ENCODE measurements around the gene TSPAN4. TPM values are rescaled to one million over a fixed set of nuclear protein-coding genes. Genes with fewer than 3 reads are reported as not detected.
A peak's percentile ranks its signal among the peaks of the same experiment; 100 is the strongest.

TSPAN4 gene, protein sequence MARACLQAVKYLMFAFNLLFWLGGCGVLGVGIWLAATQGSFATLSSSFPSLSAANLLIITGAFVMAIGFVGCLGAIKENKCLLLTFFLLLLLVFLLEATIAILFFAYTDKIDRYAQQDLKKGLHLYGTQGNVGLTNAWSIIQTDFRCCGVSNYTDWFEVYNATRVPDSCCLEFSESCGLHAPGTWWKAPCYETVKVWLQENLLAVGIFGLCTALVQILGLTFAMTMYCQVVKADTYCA
- total RNA-seq, result 100 to 1,000 TPM in 5 of 7 donors, 10 to 100 TPM in 2; 91.3 to 140 (median 122) TPM
- polyA plus RNA-seq, result 10 to 100 TPM; 32.1 to 67.4 (median 52.1) TPM
- long read RNA-seq, donor 1, transcript TSPAN4-207 (8 exons, 1,025 nt), result minor isoform, 5 of 101 reads
- long read RNA-seq, donor 1, transcript TSPAN4-203 (9 exons, 1,423 nt), result minor isoform, 6 of 101 reads
- long read RNA-seq, donor 1, transcript TSPAN4-205 (9 exons, 1,426 nt), result major isoform, 20 of 101 reads
- long read RNA-seq, donor 1, partial matches to known transcripts, result 59 of 101 reads
- long read RNA-seq, donor 1, other reads (novel, unspliced or antisense), result 0 of 101 reads
- long read RNA-seq, donor 2, transcript TSPAN4-205 (9 exons, 1,426 nt), result major isoform, 15 of 36 reads
- long read RNA-seq, donor 2, transcript TSPAN4-203 (9 exons, 1,423 nt), result minor isoform, 8 of 36 reads
- long read RNA-seq, donor 2, partial matches to known transcripts, result 7 of 36 reads
- long read RNA-seq, donor 2, other reads (novel, unspliced or antisense), result 0 of 36 reads

- peak within 1 kb of the TSS; percentile 91 to 100 (median 98) for H3K4me3 ChIP-seq
These were observed at the start of gene TSPAN4, which contains the start of gene POLR2L for GRCh38 chr11:842370-843002. TSS of gene TSPAN4 (plus strand) at chr11:842852. CDS start at chr11:850305, 7,453 bp downstream. TSS of gene POLR2L (minus strand) at chr11:842529. CDS start at chr11:842508, 21 bp downstream.

DNA sequence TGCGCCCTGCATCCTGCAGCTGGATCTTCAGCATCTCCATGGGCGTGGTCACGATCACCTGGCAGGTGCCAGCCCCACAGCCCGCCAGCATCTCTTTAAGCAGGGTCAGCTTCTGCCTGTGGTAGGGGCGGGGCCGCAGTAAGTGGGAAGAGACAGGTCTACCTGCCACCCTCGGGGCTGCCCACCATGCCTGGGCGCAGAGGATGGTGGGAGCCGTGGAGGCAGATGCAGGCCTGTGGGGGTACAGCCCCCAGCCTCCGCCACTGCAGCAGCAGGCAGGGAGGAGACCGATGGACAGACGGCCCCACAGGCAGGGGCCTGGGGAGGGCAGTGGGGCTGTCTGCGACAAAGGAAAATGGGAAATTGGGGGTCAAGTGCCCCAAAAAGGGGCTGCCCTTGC, 49.8 kb upstream of the TSPAN4 start:
- Histone ChIP-seq H3K36me3 (peaks cover 0 to 42% (median 25%) of the 10 kb centered on the region in 6 donors), H3K9me3 (no peaks in the 10 kb centered on the region), H3K27ac (no peak overlapping the region), H3K27me3 (replicated peaks in 1 of 7) (peaks cover 0 to 32% (median 26%) of the 10 kb centered on the region in 7 donors), H3K4me1 (peaks cover 15 to 63% (median 46%) of the 10 kb centered on the region in 6 donors), H3K4me3 (no peak overlapping the region)
- TF ChIP-seq, protein P1, sequence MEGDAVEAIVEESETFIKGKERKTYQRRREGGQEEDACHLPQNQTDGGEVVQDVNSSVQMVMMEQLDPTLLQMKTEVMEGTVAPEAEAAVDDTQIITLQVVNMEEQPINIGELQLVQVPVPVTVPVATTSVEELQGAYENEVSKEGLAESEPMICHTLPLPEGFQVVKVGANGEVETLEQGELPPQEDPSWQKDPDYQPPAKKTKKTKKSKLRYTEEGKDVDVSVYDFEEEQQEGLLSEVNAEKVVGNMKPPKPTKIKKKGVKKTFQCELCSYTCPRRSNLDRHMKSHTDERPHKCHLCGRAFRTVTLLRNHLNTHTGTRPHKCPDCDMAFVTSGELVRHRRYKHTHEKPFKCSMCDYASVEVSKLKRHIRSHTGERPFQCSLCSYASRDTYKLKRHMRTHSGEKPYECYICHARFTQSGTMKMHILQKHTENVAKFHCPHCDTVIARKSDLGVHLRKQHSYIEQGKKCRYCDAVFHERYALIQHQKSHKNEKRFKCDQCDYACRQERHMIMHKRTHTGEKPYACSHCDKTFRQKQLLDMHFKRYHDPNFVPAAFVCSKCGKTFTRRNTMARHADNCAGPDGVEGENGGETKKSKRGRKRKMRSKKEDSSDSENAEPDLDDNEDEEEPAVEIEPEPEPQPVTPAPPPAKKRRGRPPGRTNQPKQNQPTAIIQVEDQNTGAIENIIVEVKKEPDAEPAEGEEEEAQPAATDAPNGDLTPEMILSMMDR (IDR thresholded peaks at IDR 0.05 in 8 of 11, conservative IDR thresholded peaks at IDR 0.05 in 3 of 11), result no peak
- TF ChIP-seq POLR2A (IDR thresholded peaks at IDR 0.05) (no peak), POLR2AphosphoS5 (IDR thresholded peaks at IDR 0.05) (no peak)
- intact Hi-C loops (cut with DNase I; ENCODE audit: low total_unique reads), result no loop called here
- DNase-seq, result peak; percentile 70
- 90 to 97% (median 96%) methylated on average over 8 to 13 of the region's 13 CpGs for WGBS, 5 donors

More at GRCh38 chr11:842370-843002, at the start of gene TSPAN4, which contains the start of gene POLR2L:
- WGBS, 5 donors, result 0 to 1% (median 1%) methylated on average over 16 to 87 of the region's 87 CpGs
- intact Hi-C loops (cut with DNase I; ENCODE audit: low total_unique reads), result loop anchor here (10.0 kb wide), 1 partner anchor 212 kb away; no protein-coding TSS in a partner anchor
- Histone ChIP-seq H3K27ac (peak within 1 kb of the TSS; percentile 92 to 97 (median 95)), H3K4me1 (peaks cover 21 to 95% (median 61%) of the 10 kb centered on the region in 6 donors), H3K36me3 (peaks cover 0 to 36% (median 29%) of the 10 kb centered on the region in 6 donors), H3K27me3 (replicated peaks in 1 of 7) (peaks cover 0 to 27% (median 0%) of the 10 kb centered on the region in 7 donors), H3K9me3 (no peaks in the 10 kb centered on the region)
- peak; percentile 97 for DNase-seq
- TF ChIP-seq, protein P1 (IDR thresholded peaks at IDR 0.05 in 8 of 11, conservative IDR thresholded peaks at IDR 0.05 in 3 of 11), result peak in 2 of 11 experiments; percentile 9 to 14
- TF ChIP-seq POLR2AphosphoS5 (IDR thresholded peaks at IDR 0.05), result peak; percentile 88 to 94 (median 91)
- peak; percentile 28 to 77 (median 77) for TF ChIP-seq POLR2A (IDR thresholded peaks at IDR 0.05)

GRCh38 chr11:793556-793955, 49.1 kb upstream of the TSPAN4 start:
- H3K4me1 ChIP-seq, result peaks cover 15 to 60% (median 46%) of the 10 kb centered on the region in 6 donors
- TF ChIP-seq, protein P1 (IDR thresholded peaks at IDR 0.05 in 8 of 11, conservative IDR thresholded peaks at IDR 0.05 in 3 of 11), result no peak
- no peak for TF ChIP-seq POLR2A (IDR thresholded peaks at IDR 0.05)
- TF ChIP-seq POLR2AphosphoS5 (IDR thresholded peaks at IDR 0.05), result no peak
- peaks cover 0 to 25% (median 20%) of the 10 kb centered on the region in 7 donors for H3K27me3 ChIP-seq (replicated peaks in 1 of 7)
- H3K4me3 ChIP-seq, result no peak overlapping the region
- intact Hi-C loops (cut with DNase I; ENCODE audit: low total_unique reads), result no loop called here
- no peak for DNase-seq
- H3K36me3 ChIP-seq, result peaks cover 0 to 42% (median 25%) of the 10 kb centered on the region in 6 donors
- no peaks in the 10 kb centered on the region for H3K9me3 ChIP-seq
- 85 to 96% (median 91%) methylated on average over 5 to 7 of the region's 7 CpGs for WGBS, 5 donors
- no peak overlapping the region for H3K27ac ChIP-seq

Data from spleen (tissue), 13 donors.